ENCODE data around the gene KDM8. TPM values are rescaled to one million over a fixed set of nuclear protein-coding genes. Genes with fewer than 3 reads are reported as not detected.
"Not testable (repeated sequence)": the region's sequence is repeated elsewhere in the genome, so short reads cannot be mapped to it uniquely, and the experiment has no call there.

KDM8 gene
- total RNA-seq, 2 experiments from 2014 or later = 9.9 to 12.2 TPM

DNA sequence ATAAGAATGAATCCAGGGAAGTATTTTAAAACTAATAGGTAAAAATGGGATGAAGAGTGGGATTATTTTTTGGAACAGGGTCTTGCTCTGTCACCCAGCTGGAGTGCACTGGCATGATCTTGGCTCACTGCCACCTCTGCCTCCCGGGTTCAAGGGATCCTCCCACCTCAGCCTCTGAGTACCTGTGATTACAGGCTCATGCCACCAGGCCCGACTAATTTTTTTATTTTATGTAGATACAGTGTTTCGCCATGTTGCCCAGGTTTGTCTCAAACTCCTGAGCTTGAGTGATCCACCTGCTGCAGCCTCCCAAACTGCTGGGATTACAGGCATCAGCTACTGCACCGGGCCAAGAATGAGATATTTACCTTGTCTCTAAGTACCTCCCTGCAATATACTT, 43.1 kb downstream of the KDM8 start:
- Mint-ChIP-seq H3K4me1 (peaks cover 85% of the 10 kb centered on the region), H3K36me3 (peaks cover 64% of the 10 kb centered on the region), H3K27me3 (no peaks in the 10 kb centered on the region), H3K27ac (peak overlapping the region; percentile 74), H3K4me3 (no peak overlapping the region), H3K9me3 (peaks cover 6% of the 10 kb centered on the region)
- DNase-seq = no peak

DNA sequence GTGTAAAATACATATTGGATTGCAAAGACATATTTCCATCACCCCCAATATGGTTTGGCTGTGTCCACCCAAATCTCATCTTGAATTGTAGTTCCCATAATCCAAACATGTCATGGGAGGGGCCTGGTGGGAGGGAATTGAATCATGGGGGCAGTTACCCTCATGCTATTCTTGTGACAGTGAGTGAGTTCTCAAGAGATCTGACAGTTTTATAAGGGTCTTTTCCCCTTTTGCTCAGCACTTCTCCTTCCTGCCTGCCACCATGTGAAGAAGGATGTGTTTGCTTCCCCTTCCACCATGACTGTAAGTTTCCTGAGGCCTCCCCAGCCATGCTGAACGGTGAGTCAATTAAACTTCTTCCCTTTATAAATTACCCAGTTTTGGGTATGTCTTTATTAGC, 43.8 kb downstream of the KDM8 start:
- Mint-ChIP-seq H3K36me3 (peaks cover 67% of the 10 kb centered on the region), H3K27ac (peak overlapping the region; percentile 74), H3K4me1 (peaks cover 86% of the 10 kb centered on the region)
- H3K4me3 Mint-ChIP-seq, H3K27me3 Mint-ChIP-seq, DNase-seq, H3K9me3 Mint-ChIP-seq: not testable (repeated sequence)

DNA sequence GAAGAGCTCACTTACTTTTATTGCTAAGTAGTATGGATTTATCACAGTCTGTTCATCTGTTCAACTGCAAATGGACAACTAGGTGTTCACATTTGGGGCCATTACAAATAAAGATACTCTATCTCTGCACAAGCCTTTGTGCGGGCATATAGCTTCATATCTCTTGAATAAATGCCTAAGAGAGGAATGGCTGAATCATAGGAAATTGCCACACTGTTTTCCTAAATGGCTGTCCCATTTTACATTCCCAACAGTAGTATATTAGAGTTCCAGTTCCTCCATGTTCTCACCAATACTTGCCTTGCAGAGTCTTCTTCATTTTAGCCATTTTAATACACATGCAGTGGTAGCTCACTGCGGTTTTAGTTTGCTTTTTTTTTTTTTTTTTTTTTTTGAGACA, 44.7 kb downstream of the KDM8 start:
- no peak overlapping the region for H3K27ac Mint-ChIP-seq
- no peak overlapping the region for H3K4me3 Mint-ChIP-seq
- DNase-seq = no peak
- H3K36me3 Mint-ChIP-seq = peaks cover 71% of the 10 kb centered on the region
- peaks cover 81% of the 10 kb centered on the region for H3K4me1 Mint-ChIP-seq
- H3K27me3 Mint-ChIP-seq = no peaks in the 10 kb centered on the region
- H3K9me3 Mint-ChIP-seq = peaks cover 6% of the 10 kb centered on the region

DNA sequence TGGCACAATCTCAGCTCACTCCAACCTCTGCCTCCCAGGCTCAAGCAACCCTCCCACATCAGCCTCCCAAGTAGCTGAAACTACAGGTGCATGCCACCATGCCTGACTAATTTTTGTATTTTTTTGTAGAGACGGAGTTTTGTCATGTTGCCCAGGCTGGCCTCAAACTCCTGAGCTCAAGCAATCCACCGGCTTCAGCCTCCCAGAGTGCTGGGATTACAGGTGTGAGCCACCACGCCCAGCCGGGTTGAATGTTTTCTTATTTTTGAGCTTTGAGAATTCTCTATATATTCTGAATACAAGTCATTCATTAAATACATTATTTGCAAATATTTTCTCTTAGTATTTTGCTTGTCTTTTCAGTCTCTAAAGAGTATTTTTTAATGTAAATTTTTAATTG, 45.6 kb downstream of the KDM8 start:
- H3K4me3 Mint-ChIP-seq, DNase-seq, H3K9me3 Mint-ChIP-seq, H3K27me3 Mint-ChIP-seq: not testable (repeated sequence)
- Mint-ChIP-seq H3K36me3 (peaks cover 75% of the 10 kb centered on the region), H3K4me1 (peaks cover 82% of the 10 kb centered on the region), H3K27ac (peak overlapping the region; percentile 23)

DNA sequence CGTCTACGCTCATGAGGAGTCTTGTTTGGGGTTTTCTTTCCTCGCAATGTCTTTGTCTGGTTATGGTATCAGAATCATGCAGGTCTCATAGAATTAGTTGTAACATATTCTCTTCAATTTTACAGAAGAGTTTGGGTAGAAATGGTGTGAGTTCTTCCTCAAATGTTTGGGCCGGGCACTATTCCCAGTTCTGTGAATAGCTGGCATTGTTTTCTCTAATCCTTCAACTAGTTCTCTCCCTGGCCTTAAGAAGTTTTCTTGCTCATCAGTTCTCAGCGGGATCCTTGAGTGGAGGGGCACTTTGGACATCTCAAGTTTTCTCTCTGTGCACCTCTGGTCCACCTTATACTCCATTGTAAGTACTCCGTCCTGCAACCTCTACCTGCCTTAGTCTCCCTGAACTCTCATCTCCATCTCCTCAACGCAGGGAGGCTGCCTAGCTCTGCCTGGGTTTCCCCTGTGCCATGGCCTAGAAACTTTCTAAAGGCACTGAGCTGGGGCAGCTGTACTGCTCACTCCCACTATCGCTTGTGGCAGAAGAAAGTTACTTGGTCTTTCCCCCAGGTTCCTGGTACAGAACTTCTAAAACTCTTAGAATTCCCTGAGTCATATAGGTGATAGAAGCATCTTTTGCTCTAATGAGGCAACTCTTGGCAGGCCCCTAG, 48.3 kb downstream of the KDM8 start:
- H3K9me3 Mint-ChIP-seq = peaks cover 8% of the 10 kb centered on the region
- H3K27ac Mint-ChIP-seq = peak overlapping the region; percentile 92
- H3K4me3 Mint-ChIP-seq = peak overlapping the region; percentile 30
- H3K4me1 Mint-ChIP-seq = peaks cover 79% of the 10 kb centered on the region
- no peak for DNase-seq
- no peaks in the 10 kb centered on the region for H3K27me3 Mint-ChIP-seq
- H3K36me3 Mint-ChIP-seq = peaks cover 84% of the 10 kb centered on the region

DNA sequence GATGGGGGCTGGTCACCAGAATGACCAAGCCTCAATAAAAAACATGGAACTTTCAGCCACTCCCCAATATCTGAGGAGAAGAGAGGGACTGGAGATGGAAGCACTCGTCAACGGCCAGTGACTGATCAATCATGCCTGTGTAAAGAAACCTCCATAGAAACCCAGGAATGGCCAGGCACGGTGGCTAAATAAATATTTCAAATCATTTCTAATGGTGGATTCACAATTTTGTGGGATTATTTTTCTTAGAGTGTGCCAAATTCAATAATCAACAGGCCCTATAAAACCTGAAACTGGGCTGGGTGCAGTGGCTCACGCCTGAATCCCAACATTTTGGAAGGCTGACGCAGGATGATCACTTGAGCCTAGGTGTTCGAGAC, 48.9 kb downstream of the KDM8 start:
- H3K9me3 Mint-ChIP-seq = peaks cover 8% of the 10 kb centered on the region
- H3K4me1 Mint-ChIP-seq = peaks cover 78% of the 10 kb centered on the region
- H3K36me3 Mint-ChIP-seq = peaks cover 84% of the 10 kb centered on the region
- H3K27ac Mint-ChIP-seq = peak overlapping the region; percentile 92
- no peaks in the 10 kb centered on the region for H3K27me3 Mint-ChIP-seq
- no peak for DNase-seq
- H3K4me3 Mint-ChIP-seq = peak overlapping the region; percentile 30

DNA sequence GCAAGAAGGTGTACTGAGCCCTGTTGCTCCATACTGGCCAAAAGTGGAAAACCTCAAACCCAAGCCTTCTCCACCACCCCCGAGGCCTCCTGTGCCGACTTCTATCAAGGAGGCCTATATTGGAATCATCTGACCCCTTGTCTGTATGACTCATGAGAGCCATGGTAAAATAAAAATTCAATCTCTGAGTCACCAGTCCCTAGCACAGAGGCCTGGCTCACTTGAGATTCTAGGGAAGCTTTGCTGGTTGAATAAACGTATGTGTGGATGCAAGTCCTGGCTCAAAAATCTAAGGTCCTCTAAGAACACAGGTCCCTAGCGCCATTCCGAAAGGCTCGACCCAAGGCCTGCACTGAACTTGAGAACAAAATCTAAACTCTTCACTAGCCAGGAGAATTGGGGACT, 50.2 kb downstream of the KDM8 start:
- peaks cover 83% of the 10 kb centered on the region for H3K36me3 Mint-ChIP-seq
- H3K9me3 Mint-ChIP-seq = peaks cover 4% of the 10 kb centered on the region
- peak overlapping the region; percentile 40 for H3K4me3 Mint-ChIP-seq
- H3K27ac Mint-ChIP-seq = peak overlapping the region; percentile 92
- no peaks in the 10 kb centered on the region for H3K27me3 Mint-ChIP-seq
- peak; percentile 42 for DNase-seq
- peaks cover 79% of the 10 kb centered on the region for H3K4me1 Mint-ChIP-seq

DNA sequence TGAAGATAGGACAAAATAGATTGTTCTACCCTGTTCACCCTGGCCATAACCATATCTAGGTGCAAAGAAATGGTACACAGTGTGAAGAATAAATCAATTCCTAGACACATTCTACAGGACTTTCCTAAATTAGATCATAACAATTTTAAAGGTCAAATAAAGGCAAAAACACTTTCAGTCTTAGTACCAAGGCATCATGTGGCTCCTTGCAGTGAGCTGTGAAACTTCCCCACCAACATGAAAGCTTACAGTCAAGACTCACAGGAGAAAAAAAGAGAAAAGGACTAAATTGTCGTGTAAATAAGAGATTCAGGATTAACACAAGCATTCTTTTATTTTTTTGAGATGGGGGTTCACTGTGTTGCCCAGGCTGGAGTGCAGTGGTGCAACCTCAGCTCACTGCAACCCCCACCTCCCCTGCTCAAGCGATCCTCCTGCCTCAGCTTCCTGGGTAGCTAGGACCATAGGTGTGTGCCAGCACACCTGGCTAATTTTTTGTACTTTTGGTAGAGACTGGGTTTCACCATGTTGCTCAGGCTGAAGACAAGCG, 51.0 kb downstream of the KDM8 start:
- Mint-ChIP-seq H3K4me3 (peak overlapping the region; percentile 52), H3K27me3 (no peaks in the 10 kb centered on the region), H3K36me3 (peaks cover 82% of the 10 kb centered on the region), H3K27ac (peak overlapping the region; percentile 92), H3K9me3 (peaks cover 2% of the 10 kb centered on the region), H3K4me1 (peaks cover 81% of the 10 kb centered on the region)
- no peak for DNase-seq

DNA sequence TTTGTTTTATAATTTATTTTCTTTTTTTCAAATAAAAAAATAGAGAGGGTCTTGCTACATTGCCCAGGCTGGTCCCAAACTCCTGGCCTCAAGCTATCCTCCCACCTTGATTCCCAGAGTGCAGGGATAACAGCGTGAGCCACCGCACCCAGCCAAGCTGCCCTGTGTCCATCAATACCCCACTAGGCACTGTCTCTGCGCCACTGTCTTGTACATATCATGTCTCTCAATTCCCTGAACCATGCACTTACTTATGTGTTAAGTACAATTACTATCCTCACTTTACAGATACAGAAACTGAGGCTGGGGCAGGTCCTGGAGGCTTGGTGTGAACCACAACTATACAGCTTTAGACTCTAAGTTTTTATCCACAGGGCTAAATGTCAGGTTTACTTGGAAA, 53.5 kb downstream of the KDM8 start:
- Mint-ChIP-seq H3K9me3 (peaks cover 2% of the 10 kb centered on the region), H3K4me1 (peaks cover 73% of the 10 kb centered on the region), H3K27me3 (no peaks in the 10 kb centered on the region), H3K36me3 (peaks cover 74% of the 10 kb centered on the region), H3K4me3 (no peak overlapping the region), H3K27ac (peak overlapping the region; percentile 39)
- DNase-seq = no peak

DNA sequence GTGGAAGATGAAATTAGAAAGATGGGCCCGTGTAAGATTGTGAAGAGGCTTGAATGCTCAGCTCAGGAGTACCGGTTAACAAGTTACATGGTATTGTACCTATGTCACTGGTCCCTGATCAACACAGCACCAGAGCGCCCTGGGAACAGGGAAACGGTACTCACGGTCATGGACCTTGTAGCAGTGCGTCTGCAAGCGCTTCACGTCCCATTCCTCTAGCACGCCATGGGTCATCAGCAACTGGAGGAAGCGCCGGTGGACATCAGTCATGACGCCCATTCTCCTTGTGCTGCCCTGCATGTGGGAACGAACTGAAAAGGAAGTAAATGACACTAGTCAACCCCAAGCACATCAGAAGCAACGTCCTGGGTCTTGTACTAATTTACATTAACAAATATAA, 53.9 kb downstream of the KDM8 start:
- Mint-ChIP-seq H3K36me3 (peaks cover 74% of the 10 kb centered on the region), H3K27ac (peak overlapping the region; percentile 39), H3K4me1 (peaks cover 74% of the 10 kb centered on the region), H3K27me3 (no peaks in the 10 kb centered on the region), H3K4me3 (no peak overlapping the region), H3K9me3 (peaks cover 2% of the 10 kb centered on the region)
- DNase-seq = no peak

DNA sequence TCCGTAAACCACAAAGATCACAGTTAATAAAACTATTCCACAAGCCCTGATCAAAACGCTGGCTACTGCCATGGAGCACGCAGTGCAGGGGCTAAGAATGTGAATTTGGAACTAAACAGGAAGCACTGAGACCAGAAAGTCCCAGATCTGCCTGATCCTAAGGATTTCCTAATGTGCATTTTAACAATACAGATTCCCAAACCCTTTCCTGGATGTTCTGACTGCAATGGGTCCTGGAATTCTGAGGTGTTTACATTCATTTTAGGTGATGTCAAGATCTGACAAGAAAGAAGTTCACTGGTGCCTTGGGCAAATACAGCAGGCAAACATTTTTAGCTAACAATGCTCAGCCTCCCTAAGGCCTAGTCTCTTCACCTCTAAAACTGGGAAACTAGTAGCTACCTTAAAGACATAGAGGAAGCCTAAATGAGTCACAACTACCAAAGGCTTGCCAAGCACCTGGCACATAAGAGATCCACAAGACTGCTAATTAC, 55.0 kb downstream of the KDM8 start:
- peaks cover 80% of the 10 kb centered on the region for H3K4me1 Mint-ChIP-seq
- peaks cover 4% of the 10 kb centered on the region for H3K9me3 Mint-ChIP-seq
- H3K4me3 Mint-ChIP-seq = no peak overlapping the region
- peaks cover 79% of the 10 kb centered on the region for H3K36me3 Mint-ChIP-seq
- H3K27ac Mint-ChIP-seq = peak overlapping the region; percentile 18
- no peaks in the 10 kb centered on the region for H3K27me3 Mint-ChIP-seq
- no peak for DNase-seq

DNA sequence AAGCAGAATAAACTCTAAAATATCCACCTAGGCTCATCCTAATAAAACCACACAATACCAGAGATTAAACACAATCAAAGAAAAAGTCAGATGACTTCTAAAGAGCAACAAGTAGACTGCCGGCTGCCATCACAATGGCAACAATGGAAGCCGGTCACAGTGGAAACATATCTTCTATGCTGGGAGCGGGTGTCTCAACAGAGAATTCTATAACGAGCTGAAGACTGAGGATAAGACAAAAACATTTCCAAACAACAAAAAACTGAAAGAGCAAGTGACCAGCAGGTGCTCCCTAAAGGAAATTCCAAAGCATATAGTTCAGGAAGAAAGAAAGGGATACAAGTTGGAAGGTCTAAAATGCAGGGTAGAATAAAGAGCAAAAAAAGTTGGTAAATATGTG, 56.4 kb downstream of the KDM8 start:
- Mint-ChIP-seq H3K27me3 (no peaks in the 10 kb centered on the region), H3K4me1 (peaks cover 79% of the 10 kb centered on the region), H3K4me3 (no peak overlapping the region), H3K27ac (no peak overlapping the region), H3K9me3 (peaks cover 5% of the 10 kb centered on the region), H3K36me3 (peaks cover 80% of the 10 kb centered on the region)
- DNase-seq = no peak

DNA sequence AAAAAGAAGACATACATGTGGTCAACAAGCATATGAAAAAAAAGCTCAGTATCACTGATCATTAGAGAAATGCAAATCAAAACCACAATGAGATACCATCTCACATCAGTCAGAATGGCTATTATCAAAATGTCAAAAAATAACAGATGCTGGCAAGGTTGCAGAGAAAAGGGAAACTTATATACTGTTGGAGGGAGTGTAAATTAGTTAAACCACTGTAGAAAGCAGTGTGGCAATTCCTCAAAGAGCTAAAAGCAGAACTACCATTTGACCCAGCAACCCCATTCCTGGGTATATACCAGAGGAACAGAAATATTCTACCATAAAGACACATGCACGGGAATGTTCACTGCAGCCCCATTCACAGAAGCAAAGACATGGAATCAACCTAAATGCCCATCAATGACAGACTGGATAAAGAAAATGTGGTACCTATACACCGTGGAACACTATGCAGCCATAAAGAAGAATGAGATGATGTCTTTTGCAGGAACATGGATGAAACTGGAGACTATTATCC, 59.6 kb downstream of the KDM8 start:
- not testable (repeated sequence) for DNase-seq, H3K27me3 Mint-ChIP-seq, H3K4me3 Mint-ChIP-seq, H3K9me3 Mint-ChIP-seq
- H3K4me1 Mint-ChIP-seq = peaks cover 76% of the 10 kb centered on the region
- H3K36me3 Mint-ChIP-seq = peaks cover 70% of the 10 kb centered on the region
- H3K27ac Mint-ChIP-seq = peak overlapping the region; percentile 34

DNA sequence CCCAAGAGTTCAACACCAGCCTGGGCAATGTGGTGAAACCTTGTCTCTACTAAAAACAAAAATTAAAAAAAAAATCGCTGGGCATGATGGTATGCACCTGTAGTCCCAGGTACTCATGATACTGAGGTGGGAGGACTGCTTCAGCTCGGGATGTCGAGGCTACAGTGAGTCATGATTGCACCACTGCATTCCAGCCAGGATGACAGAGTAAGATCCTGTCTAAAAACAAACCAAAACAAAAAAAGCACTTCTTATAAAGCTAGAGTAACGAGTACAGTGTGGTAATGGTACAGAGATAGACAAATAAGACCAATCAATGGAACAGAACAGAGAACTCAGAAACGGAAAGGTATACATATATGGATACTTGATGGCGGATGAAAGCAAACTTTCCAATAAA, 60.8 kb downstream of the KDM8 start:
- Mint-ChIP-seq H3K9me3 (peaks cover 3% of the 10 kb centered on the region), H3K4me3 (no peak overlapping the region), H3K27ac (no peak overlapping the region), H3K4me1 (peaks cover 69% of the 10 kb centered on the region), H3K36me3 (peaks cover 62% of the 10 kb centered on the region), H3K27me3 (no peaks in the 10 kb centered on the region)
- no peak for DNase-seq

DNA sequence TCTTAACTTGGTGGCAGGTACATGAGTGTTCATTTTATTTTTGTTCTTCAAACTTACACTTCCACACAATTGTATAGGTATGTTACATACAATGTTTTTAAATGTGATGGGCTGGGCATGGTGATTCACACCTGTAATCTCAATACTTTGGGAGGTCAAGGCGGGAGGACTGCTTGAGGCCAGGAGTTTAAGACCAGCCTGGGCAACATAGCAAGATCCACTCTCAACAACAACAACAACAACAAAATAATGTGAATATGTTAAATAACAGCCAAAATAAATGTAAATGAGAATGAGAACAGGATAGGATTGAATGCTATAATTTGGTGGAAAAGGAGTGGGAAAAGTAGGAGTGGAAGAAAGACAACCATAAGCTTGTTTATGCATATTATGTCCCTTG, 62.7 kb downstream of the KDM8 start:
- Mint-ChIP-seq H3K4me3 (peak overlapping the region; percentile 20), H3K9me3 (peaks cover 3% of the 10 kb centered on the region), H3K4me1 (peaks cover 76% of the 10 kb centered on the region), H3K27ac (peak overlapping the region; percentile 7), H3K27me3 (no peaks in the 10 kb centered on the region), H3K36me3 (peaks cover 64% of the 10 kb centered on the region)
- no peak for DNase-seq

Measured in activated naive CD8-positive, alpha-beta T cell treated with anti-CD3 and anti-CD28 coated beads for 36 hours (primary cell).